Mesenteric fat pad (tissue), 1 donor: ENCODE measurements around the gene NDST4. TPM values are rescaled to one million over a fixed set of nuclear protein-coding genes. Genes with fewer than 3 reads are reported as not detected.
"Not testable (repeated sequence)": the region's sequence is repeated elsewhere in the genome, so short reads cannot be mapped to it uniquely, and the experiment has no call there.

Source experiments
- DNase-seq: peaks from one replicate; pipeline ENCODE4 v3.0.0-alpha.2; 2020; ENCODE audit warnings: low spot score
- total RNA-seq: library from RNA; stranded (reverse); fragmentation: NEBNext Ultra II Directional; extraction: Animal tissue kit (Norgen Biotek cat#: 25700); gene quantifications from one replicate; pipeline ENCODE4 v1.2.1, GENCODE V29; 2021
- donor health status: DM: yes; HTN: yes; CAD: no.

NDST4 gene
- total RNA-seq, 1 donor from 2014 or later: not detected

- no peak for DNase-seq
Observed at GRCh38 chr4:115054836-115055235, 58.6 kb downstream of the NDST4 start.

GRCh38 chr4:115053313-115053712 is 60.1 kb downstream of the NDST4 start:
- no peak for DNase-seq

GRCh38 chr4:115042496-115042895 is 70.9 kb downstream of the NDST4 start:
- DNase-seq: no peak

GRCh38 chr4:115030281-115030680 is 83.1 kb downstream of the NDST4 start:
- DNase-seq: no peak

GRCh38 chr4:115028682-115029410 is 84.6 kb downstream of the NDST4 start:
- DNase-seq: no peak

- DNase-seq: no peak
Observed at GRCh38 chr4:114999880-115000279, 113.5 kb downstream of the NDST4 start.

- no peak for DNase-seq
Observed at GRCh38 chr4:114998316-114998715, 115.1 kb downstream of the NDST4 start.

- DNase-seq: no peak
Observed at GRCh38 chr4:114997576-114998247, 115.7 kb downstream of the NDST4 start.

- no peak for DNase-seq
Observed at GRCh38 chr4:114986133-114986532, 127.3 kb downstream of the NDST4 start.

- DNase-seq: no peak
Observed at GRCh38 chr4:114980932-114981708, 132.3 kb downstream of the NDST4 start.

GRCh38 chr4:114980399-114980798 is 133.0 kb downstream of the NDST4 start:
- not testable (repeated sequence) for DNase-seq

- DNase-seq: no peak
Observed at GRCh38 chr4:114976901-114977300, 136.5 kb downstream of the NDST4 start.

- DNase-seq: no peak
Observed at GRCh38 chr4:114964026-114964425, 149.4 kb downstream of the NDST4 start.

GRCh38 chr4:114945616-114946015 is 167.8 kb downstream of the NDST4 start:
- DNase-seq: no peak

GRCh38 chr4:114941503-114941902 is 171.9 kb downstream of the NDST4 start:
- DNase-seq: no peak

GRCh38 chr4:114927881-114928280 is 185.5 kb downstream of the NDST4 start:
- no peak for DNase-seq

- DNase-seq: no peak
Observed at GRCh38 chr4:114926583-114926982, 186.8 kb downstream of the NDST4 start.

GRCh38 chr4:114924311-114924710 is 189.1 kb downstream of the NDST4 start:
- DNase-seq: no peak

- no peak for DNase-seq
Observed at GRCh38 chr4:114922592-114922933, 190.9 kb downstream of the NDST4 start.

GRCh38 chr4:114921790-114922591 is 191.4 kb downstream of the NDST4 start:
- DNase-seq: no peak

- DNase-seq: no peak
Observed at GRCh38 chr4:114921191-114921590, 192.2 kb downstream of the NDST4 start.
